HepG2 (cell line): ENCODE measurements around the gene CCR2.

Experiments used
- BCL6 ChIP-seq: IDR thresholded peaks from 2 replicates; pipeline ENCODE4 v1.6.1; 2016; ENCODE audit warnings: missing genetic modification reagents, missing compliant biosample characterization
- CBX5 ChIP-seq: sonication (generic); formaldehyde crosslinking; IDR thresholded peaks from 2 replicates; pipeline ENCODE4 v1.4.0; 2020; ENCODE audit warnings: missing genetic modification reagents, borderline replicate concordance
- CTCF ChIP-seq: sonication (generic); formaldehyde crosslinking; IDR thresholded peaks from 2 replicates; pipeline ENCODE4 v1.5.0; 2020; ENCODE audit warnings: mild to moderate bottlenecking, missing genetic modification reagents, moderate library complexity
- HOXA7 ChIP-seq: sonication (generic); formaldehyde crosslinking; IDR thresholded peaks from 2 replicates; pipeline ENCODE4 v1.8.1; 2022; ENCODE audit warnings: mild to moderate bottlenecking, missing genetic modification reagents, moderate library complexity
- LRRFIP1 ChIP-seq: sonication (generic); formaldehyde crosslinking; conservative IDR thresholded peaks from 2 replicates; pipeline ENCODE4 v1.4.0; 2020; ENCODE audit warnings: missing genetic modification reagents
- MTA1 ChIP-seq: sonication (generic); formaldehyde crosslinking; IDR thresholded peaks from 2 replicates; pipeline ENCODE4 v1.4.0; 2020; ENCODE audit warnings: missing genetic modification reagents, mild to moderate bottlenecking, borderline replicate concordance
- MTF1 ChIP-seq: sonication (generic); formaldehyde crosslinking; IDR thresholded peaks from 2 replicates; pipeline ENCODE4 v1.5.0; 2020; ENCODE audit warnings: missing genetic modification reagents
- PLRG1 ChIP-seq: fragments of 450-650 bp; conservative IDR thresholded peaks from 2 replicates; pipeline ENCODE4 v1.6.1; 2016
- POLR2AphosphoS5 ChIP-seq: IDR thresholded peaks from 2 replicates; pipeline ENCODE4 v1.6.1; 2012; ENCODE audit warnings: low read depth, low read length
- PREB ChIP-seq: sonication (generic); formaldehyde crosslinking; IDR thresholded peaks from 2 replicates; pipeline ENCODE4 v1.4.0; 2020; ENCODE audit warnings: missing genetic modification reagents
- TGIF2 ChIP-seq: IDR thresholded peaks from 2 replicates; pipeline ENCODE4 v1.6.1; 2016; ENCODE audit warnings: control low read depth, missing compliant biosample characterization
- ZBTB2 ChIP-seq: sonication (generic); formaldehyde crosslinking; IDR thresholded peaks from 2 replicates; pipeline ENCODE4 v1.8.0; 2022; ENCODE audit warnings: low read depth, missing genetic modification reagents
- ZNF274 ChIP-seq: sonication (generic); formaldehyde crosslinking; IDR thresholded peaks from 2 replicates; pipeline ENCODE4 v1.5.1; 2020; ENCODE audit warnings: mild to moderate bottlenecking, missing genetic modification reagents
- ZNF768 ChIP-seq: sonication (generic); formaldehyde crosslinking; IDR thresholded peaks from 2 replicates; pipeline ENCODE4 v1.4.0; 2020; ENCODE audit warnings: missing genetic modification reagents

GRCh38 chr3:46393011-46393410, 39.1 kb downstream of the CCR2 start:
- TF ChIP-seq TGIF2 (no peak), LRRFIP1 (CRISPR knock-in tag) (no peak), ZNF768 (no peak), CTCF (no peak), PLRG1 (no peak), PREB (no peak), MTF1 (no peak), HOXA7 (CRISPR knock-in tag) (no peak), MTA1 (no peak), CBX5 (no peak), ZBTB2 (CRISPR knock-in tag) (no peak), BCL6 (no peak), ZNF274 (CRISPR knock-in tag) (no peak), POLR2AphosphoS5 (no peak)
